Thyroid gland (tissue), 4 donors: ENCODE measurements around the gene SEMA5A.

ENCODE experiments used
- POLR2A ChIP-seq, 2 donors: fragments of 450-650 bp; IDR thresholded peaks; one replicate each; pipeline ENCODE4 v1.6.1; 2017; ENCODE audit warnings: antibody characterized with exemption in 2 of 2, mild to moderate bottlenecking in 2 of 2, moderate library complexity in 1 of 2
- TF ChIP-seq, protein P1 (sequence below), 6 experiments: fragments of 200-600 bp in 3 of 6; fragments of 450-650 bp in 3 of 6; sonication (generic) in 3 of 6; IDR thresholded peaks; one replicate each; pipeline ENCODE4 v1.5.1; 2016 to 2019; ENCODE audit warnings: antibody characterized with exemption in 6 of 6, mild to moderate bottlenecking in 2 of 6, inconsistent platforms in 1 of 6, moderate library complexity in 1 of 6

DNA sequence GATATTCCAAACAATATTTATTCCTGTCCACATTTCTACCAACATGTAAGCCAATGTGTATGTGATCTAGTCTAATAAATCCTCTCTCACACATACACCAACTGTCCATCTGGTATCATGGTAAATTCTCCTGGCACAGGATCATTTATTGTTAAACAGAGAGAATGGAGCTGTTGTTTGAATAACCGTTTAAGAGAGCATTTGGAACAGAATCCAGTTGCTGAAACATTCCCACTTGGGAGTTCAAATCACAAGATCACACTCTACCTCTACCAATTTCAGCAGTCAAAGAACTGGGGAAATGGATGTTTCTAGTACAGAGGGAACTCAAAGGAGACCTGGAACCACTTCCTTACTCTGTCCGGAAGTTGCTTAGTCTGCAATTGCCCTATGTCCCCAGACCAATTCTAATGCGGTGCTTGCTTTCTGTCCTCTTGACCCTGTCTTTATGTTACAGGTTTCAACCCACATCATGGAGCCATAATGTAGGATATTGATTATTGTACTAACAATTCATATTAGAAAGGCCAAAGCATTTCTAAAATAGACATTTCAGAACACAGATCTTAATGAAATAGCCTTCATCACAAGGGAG, 488.4 kb downstream of the SEMA5A start:
- TF ChIP-seq, protein P1, sequence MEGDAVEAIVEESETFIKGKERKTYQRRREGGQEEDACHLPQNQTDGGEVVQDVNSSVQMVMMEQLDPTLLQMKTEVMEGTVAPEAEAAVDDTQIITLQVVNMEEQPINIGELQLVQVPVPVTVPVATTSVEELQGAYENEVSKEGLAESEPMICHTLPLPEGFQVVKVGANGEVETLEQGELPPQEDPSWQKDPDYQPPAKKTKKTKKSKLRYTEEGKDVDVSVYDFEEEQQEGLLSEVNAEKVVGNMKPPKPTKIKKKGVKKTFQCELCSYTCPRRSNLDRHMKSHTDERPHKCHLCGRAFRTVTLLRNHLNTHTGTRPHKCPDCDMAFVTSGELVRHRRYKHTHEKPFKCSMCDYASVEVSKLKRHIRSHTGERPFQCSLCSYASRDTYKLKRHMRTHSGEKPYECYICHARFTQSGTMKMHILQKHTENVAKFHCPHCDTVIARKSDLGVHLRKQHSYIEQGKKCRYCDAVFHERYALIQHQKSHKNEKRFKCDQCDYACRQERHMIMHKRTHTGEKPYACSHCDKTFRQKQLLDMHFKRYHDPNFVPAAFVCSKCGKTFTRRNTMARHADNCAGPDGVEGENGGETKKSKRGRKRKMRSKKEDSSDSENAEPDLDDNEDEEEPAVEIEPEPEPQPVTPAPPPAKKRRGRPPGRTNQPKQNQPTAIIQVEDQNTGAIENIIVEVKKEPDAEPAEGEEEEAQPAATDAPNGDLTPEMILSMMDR (IDR thresholded peaks at IDR 0.05) = no peak
- no peak for TF ChIP-seq POLR2A (IDR thresholded peaks at IDR 0.05)
